GM19395 (cell line): ENCODE measurements around the gene BRAF.
"Not testable (repeated sequence)": the region's sequence is repeated elsewhere in the genome, so short reads cannot be mapped to it uniquely, and the experiment has no call there.

Source experiments
- ATAC-seq: cut with Tn5 transposase; IDR thresholded peaks from one replicate; pipeline ENCODE4 v1.9.1; 2021; ENCODE audit warnings: mild to moderate bottlenecking, moderate library complexity; ENCODE audit not compliant: unreplicated experiment

The BRAF gene

DNA sequence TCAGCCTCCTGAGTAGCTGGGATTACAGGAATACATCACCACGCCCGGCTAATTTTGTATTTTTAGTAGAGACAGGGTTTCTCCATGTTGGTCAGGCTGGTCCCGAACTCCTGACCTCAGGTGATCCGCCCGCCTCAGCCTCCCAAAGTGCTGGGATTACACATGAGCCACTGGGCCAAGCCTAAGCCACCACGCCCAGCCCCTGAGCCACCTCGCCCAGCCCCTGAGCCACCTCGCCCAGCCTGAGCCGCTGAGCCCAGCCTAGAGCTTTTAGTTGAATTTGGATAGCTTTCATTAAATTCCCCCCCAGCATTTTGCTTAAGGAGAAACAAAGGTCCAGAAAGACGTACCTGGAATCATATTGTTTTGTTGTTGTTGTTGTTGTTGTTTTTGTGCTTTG is 254.9 kb downstream of the BRAF start:
- not testable (repeated sequence) for ATAC-seq

DNA sequence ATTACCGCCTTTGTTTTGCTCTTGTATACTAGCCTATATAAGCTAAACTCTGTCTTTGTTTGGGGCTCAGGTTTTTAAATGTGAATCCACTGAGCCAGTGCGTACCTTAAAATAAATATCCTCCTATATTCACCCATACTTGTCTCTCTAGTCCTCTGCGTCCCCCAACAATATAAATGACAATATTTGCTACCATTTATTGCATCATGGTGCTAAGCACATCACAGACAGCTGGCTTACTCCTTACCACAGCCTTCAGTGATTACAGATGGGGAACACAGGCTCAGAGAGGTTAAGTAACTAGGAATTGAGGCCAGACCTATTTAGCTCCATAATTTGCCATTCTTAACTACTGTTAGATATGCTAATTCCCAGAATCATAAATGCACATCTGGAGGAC is 255.4 kb downstream of the BRAF start:
- no peak for ATAC-seq
